GM23338 (cell line): ENCODE data around the gene KYNU. TPM values are rescaled to one million over a fixed set of nuclear protein-coding genes. Genes with fewer than 3 reads are reported as not detected.
A peak's percentile ranks its signal among the peaks of the same experiment; 100 is the strongest.

ENCODE experiments used
- ATAC-seq: fragments of 200-7000 bp; cut with Tn5 transposase; 3 replicates; pipeline ENCODE4 v1.9.1; 2020
- DNase-seq: peaks from one replicate; pipeline ENCODE4 v3.0.0-alpha.2; 2015; ENCODE audit warnings: low spot score
- H2AFZ ChIP-seq: fragments of 200-600 bp; sonication (generic); 2 replicates; pipeline ENCODE4 v1.8.0; 2016; ENCODE audit warnings: antibody characterized with exemption, mild to moderate bottlenecking, moderate library complexity
- H3F3A ChIP-seq: fragments of 200-600 bp; sonication (generic); replicated peaks from 2 replicates; pipeline ENCODE4 v1.8.0; 2017; ENCODE audit warnings: antibody characterized with exemption, mixed run types, low read depth
- H3K27ac ChIP-seq: fragments of 200-600 bp; sonication (generic); 2 replicates; pipeline ENCODE4 v1.6.1; 2016; ENCODE audit warnings: low read depth
- H3K27me3 ChIP-seq: fragments of 200-600 bp; sonication (generic); 2 replicates; pipeline ENCODE4 v1.8.0; 2016; ENCODE audit warnings: mild to moderate bottlenecking, mixed run types, moderate library complexity; ENCODE audit not compliant: insufficient read depth
- H3K36me3 ChIP-seq: fragments of 200-600 bp; sonication (generic); 2 replicates; pipeline ENCODE4 v1.8.0; 2016; ENCODE audit warnings: mild to moderate bottlenecking; ENCODE audit not compliant: insufficient read depth
- H3K4me1 ChIP-seq: fragments of 200-600 bp; sonication (generic); 2 replicates; pipeline ENCODE4 v1.8.0; 2016; ENCODE audit warnings: mild to moderate bottlenecking, moderate library complexity; ENCODE audit not compliant: insufficient read depth
- H3K4me2 ChIP-seq: fragments of 200-600 bp; sonication (generic); 2 replicates; pipeline ENCODE4 v1.7.1; 2017; ENCODE audit warnings: mixed run types
- H3K4me3 ChIP-seq: fragments of 200-600 bp; sonication (generic); 2 replicates; pipeline ENCODE4 v1.6.1; 2016; ENCODE audit warnings: mixed run types
- H3K79me2 ChIP-seq: fragments of 200-600 bp; sonication (generic); replicated peaks from 2 replicates; pipeline ENCODE4 v1.8.0; 2017; ENCODE audit warnings: mild to moderate bottlenecking; ENCODE audit not compliant: insufficient read depth
- H3K9me2 ChIP-seq: fragments of 200-600 bp; sonication (generic); 2 replicates; pipeline ENCODE4 v1.8.0; 2017; ENCODE audit not compliant: insufficient read depth
- H4K20me1 ChIP-seq: fragments of 200-600 bp; sonication (generic); replicated peaks from 2 replicates; pipeline ENCODE4 v1.8.0; 2017; ENCODE audit warnings: mild to moderate bottlenecking; ENCODE audit not compliant: insufficient read depth
- H3K27ac Mint-ChIP-seq: 2 replicates; pipeline ENCODE4 v1.8.0; 2020; ENCODE audit warnings: inconsistent platforms, mild to moderate bottlenecking, moderate library complexity, mixed read lengths
- H3K27me3 Mint-ChIP-seq: 3 replicates; pipeline ENCODE4 v1.8.0; 2022; ENCODE audit warnings: low read depth, mild to moderate bottlenecking, moderate library complexity, mixed read lengths, inconsistent platforms; ENCODE audit not compliant: insufficient read depth, poor library complexity
- H3K36me3 Mint-ChIP-seq: 3 replicates; pipeline ENCODE4 v1.8.0; 2021; ENCODE audit warnings: low read depth, mild to moderate bottlenecking, inconsistent platforms, moderate library complexity, mixed read lengths
- H3K4me1 Mint-ChIP-seq: 3 replicates; pipeline ENCODE4 v1.8.0; 2020; ENCODE audit warnings: mild to moderate bottlenecking, inconsistent platforms, mixed read lengths
- H3K4me3 Mint-ChIP-seq: 3 replicates; pipeline ENCODE4 v1.8.0; 2021; ENCODE audit warnings: moderate library complexity, mild to moderate bottlenecking, inconsistent platforms, mixed read lengths
- H3K9me3 Mint-ChIP-seq: 3 replicates; pipeline ENCODE4 v1.8.0; 2020; ENCODE audit warnings: moderate library complexity, mild to moderate bottlenecking, inconsistent platforms, mixed read lengths
- EZH2phosphoT487 ChIP-seq: fragments of 200-600 bp; sonication (generic); IDR thresholded peaks from one replicate; pipeline ENCODE4 v1.8.1; 2018; ENCODE audit warnings: antibody characterized with exemption; ENCODE audit not compliant: unreplicated experiment
- JUNB ChIP-seq: IDR thresholded peaks from one replicate; pipeline ENCODE4 v1.6.1; 2016; ENCODE audit warnings: antibody characterized with exemption; ENCODE audit not compliant: unreplicated experiment
- NANOG ChIP-seq: IDR thresholded peaks from 2 replicates; pipeline ENCODE4 v1.6.1; 2016; ENCODE audit warnings: antibody characterized with exemption, borderline replicate concordance
- POLR2AphosphoS5 ChIP-seq: IDR thresholded peaks from 2 replicates; pipeline ENCODE4 v1.6.1; 2016; ENCODE audit warnings: antibody characterized with exemption, low read depth
- STAT1 ChIP-seq: IDR thresholded peaks from one replicate; pipeline ENCODE4 v1.6.1; 2016; ENCODE audit warnings: antibody characterized with exemption; ENCODE audit not compliant: unreplicated experiment
- ZNF114 ChIP-seq: fragments of 250-450 bp; sonication (Bioruptor Pico); IDR thresholded peaks from 2 replicates; pipeline ENCODE4 v1.5.0; 2020; ENCODE audit warnings: mild to moderate bottlenecking, moderate library complexity
- ZNF462 ChIP-seq: fragments of 250-450 bp; sonication (Bioruptor Pico); IDR thresholded peaks from 2 replicates; pipeline ENCODE4 v1.5.0; 2020; ENCODE audit warnings: mild to moderate bottlenecking, moderate library complexity
- polyA plus RNA-seq: library from polyadenylated mRNA; unstranded; fragments of >200 nt; fragmentation: Nextera tagmentation; extraction: Ambion mirVana; gene quantifications from 2 replicates; pipeline ENCODE4 v1.2.1, GENCODE V29; 2016
- total RNA-seq: library from RNA; depleted of rRNA; stranded (reverse); fragments of >200 nt; shearing (Covaris generic); gene quantifications from 2 replicates; pipeline ENCODE4 v1.2.3, GENCODE V29; 2014

KYNU gene
- total and polyA plus RNA-seq, 2 experiments from 2014 or later = 0.03 to 0.21 TPM

GRCh38 chr2:142940606-142941223 is 63.3 kb downstream of the KYNU start:
- no peak overlapping the region for H3K27ac Mint-ChIP-seq
- Histone ChIP-seq H3K4me2 (no peak overlapping the region), H3F3A (no peaks in the 10 kb centered on the region), H3K36me3 (no peaks in the 10 kb centered on the region), H3K79me2 (no peaks in the 10 kb centered on the region), H4K20me1 (no peaks in the 10 kb centered on the region), H2AFZ (peak overlapping the region; percentile 63; the same call in 1 of the 2 replicates), H3K27ac (no peak overlapping the region), H3K4me1 (0 out of 2 replicates have a peak, but pooled peaks cover 7% of the 10 kb centered on the region), H3K27me3 (no peaks in the 10 kb centered on the region), H3K4me3 (no peak overlapping the region), H3K9me2 (peaks cover 1% of the 10 kb centered on the region; the same call in 1 of the 2 replicates)
- H3K4me3 Mint-ChIP-seq = no peak overlapping the region
- TF ChIP-seq ZNF114 (no peak), JUNB (no peak), STAT1 (no peak), NANOG (no peak), ZNF462 (CRISPR knock-in tag) (no peak), EZH2phosphoT487 (no peak), POLR2AphosphoS5 (no peak)
- no peaks in the 10 kb centered on the region; the same call in 2 of the 3 replicates for H3K9me3 Mint-ChIP-seq
- peaks cover 5% of the 10 kb centered on the region for H3K4me1 Mint-ChIP-seq
- ATAC-seq (peak; percentile 36; the same call in 1 of the 3 replicates), DNase-seq (no peak)
- no peaks in the 10 kb centered on the region for H3K36me3 Mint-ChIP-seq
- no peaks in the 10 kb centered on the region for H3K27me3 Mint-ChIP-seq
